Psoas muscle (tissue), 8 donors: ENCODE results near the gene SACS. TPM values are rescaled to one million over a fixed set of nuclear protein-coding genes. Genes with fewer than 3 reads are reported as not detected.
A peak's percentile ranks its signal among the peaks of the same experiment; 100 is the strongest.

Source experiments
- ATAC-seq, 4 donors: fragments of 200-7000 bp; cut with Tn5 transposase; one replicate each; pipeline ENCODE4 v1.9.1; 2020; ENCODE audit warnings: moderate library complexity in 3 of 4, mild to moderate bottlenecking in 2 of 4
- DNase-seq, 2 donors: peaks; one replicate each; pipeline ENCODE4 v3.0.0-alpha.2; 2020
- H3K27ac ChIP-seq: fragments of 200-600 bp; one replicate; pipeline ENCODE4 v1.8.0; 2022
- H3K27me3 ChIP-seq, 3 donors: fragments of 200-600 bp in 1 of 3; one replicate each; pipeline versions ENCODE4 v1.6.1 to v1.8.0; 2013 to 2022; ENCODE audit warnings: low read length in 2 of 3, mild to moderate bottlenecking in 2 of 3, moderate library complexity in 1 of 3; ENCODE audit not compliant: insufficient read depth in 3 of 3
- H3K36me3 ChIP-seq, 2 donors: fragments of 200-600 bp in 1 of 2; one replicate each; pipeline versions ENCODE4 v1.6.1 to v1.8.0; 2013 to 2022; ENCODE audit warnings: low read depth in 1 of 2, mild to moderate bottlenecking in 1 of 2, moderate library complexity in 1 of 2; ENCODE audit not compliant: insufficient read depth in 1 of 2
- H3K4me1 ChIP-seq: fragments of 200-600 bp; one replicate; pipeline ENCODE4 v1.8.0; 2022
- H3K4me3 ChIP-seq: fragments of 200-600 bp; one replicate; pipeline ENCODE4 v1.8.0; 2022; ENCODE audit warnings: mild to moderate bottlenecking
- H3K9me3 ChIP-seq: fragments of 200-600 bp; one replicate; pipeline ENCODE4 v1.8.0; 2022
- WGBS, 3 donors: extraction: QIAGEN DNeasy Blood & Tissue Kit; methylation state at CpG; one replicate each; pipeline versions ENCODE4 v1.1.6 to v1.1.7; 2013; 5-methylcytosine and 5-hydroxymethylcytosine counted together
- intact Hi-C, 2 donors: fragments of 100-400 bp; cut with DNase I; formaldehyde crosslinking; loops; one replicate each; pipeline versions ENCODE4 v1.11.0 to v1.14.2; 2022
- polyA plus RNA-seq, 3 donors: library from polyadenylated mRNA; stranded (reverse); fragments of 200-250 nt; gene quantifications; one replicate each; pipeline ENCODE4 v1.2.3, GENCODE V29; 2013
- total RNA-seq, 4 donors: library from RNA; stranded (reverse); fragmentation: NEBNext Ultra II Directional in 2 of 4; extraction: Animal tissue kit (Norgen Biotek cat#: 25700) in 2 of 4; gene quantifications; one replicate each; pipeline versions ENCODE4 v1.2.1 to v1.2.4, GENCODE V29; 2021 to 2023
- TF ChIP-seq, protein P1 (sequence below): fragments of 200-600 bp; IDR thresholded peaks from one replicate; pipeline ENCODE4 v1.8.0; 2022; ENCODE audit warnings: antibody characterized with exemption
- donor health status: healthy with polysubstance abuse.
- donor health status: DM: no; HTN: no; CAD: no; lungs with moderate emphysema.
- donor health status: Bipolar disorder and iron deficiency.
- donor health status: healthy.
- donor health status: DM: yes; HTN: yes; CAD: no.
- donor health status: DM: no; HTN: no; CAD: no.
- donor health status: DM: no; HTN: no; CAD: no.
- donor health status: DM: yes; HTN: yes; CAD: no.

Gene SACS
- total and polyA plus RNA-seq, 7 donors, result 6.3 to 56.1 (median 17.3) TPM

DNA sequence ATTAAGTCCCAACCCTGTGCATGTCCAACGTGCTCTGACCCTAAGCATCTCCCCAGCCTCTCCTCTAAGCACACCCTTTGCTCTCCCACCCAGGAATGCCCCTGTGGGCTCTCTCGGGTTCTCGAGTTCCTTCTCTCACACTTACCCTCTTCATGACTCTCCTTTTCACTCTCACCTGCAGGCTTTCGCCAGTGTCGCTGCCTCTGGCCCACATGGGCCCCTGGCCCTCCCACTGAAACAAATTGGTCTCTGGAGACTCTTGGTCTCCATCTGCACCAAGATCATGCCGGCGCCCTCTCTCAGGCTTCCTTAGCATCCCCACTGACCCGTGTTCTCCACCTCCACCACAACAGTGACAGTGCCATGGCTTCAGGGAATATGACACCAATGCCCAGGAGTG is 19.6 kb upstream of the SACS start:
- intact Hi-C loops, result no loop called here
- DNase-seq (no peak), ATAC-seq (no peak)
- no peak overlapping the region for H3K27ac ChIP-seq
- 70 to 81% (median 80%) methylated on average over 8 of the region's 8 CpGs for WGBS, 3 donors
- no peaks in the 10 kb centered on the region for H3K27me3 ChIP-seq
- H3K36me3 ChIP-seq, result no peaks in the 10 kb centered on the region
- H3K4me3 ChIP-seq, result no peak overlapping the region
- TF ChIP-seq, protein P1, sequence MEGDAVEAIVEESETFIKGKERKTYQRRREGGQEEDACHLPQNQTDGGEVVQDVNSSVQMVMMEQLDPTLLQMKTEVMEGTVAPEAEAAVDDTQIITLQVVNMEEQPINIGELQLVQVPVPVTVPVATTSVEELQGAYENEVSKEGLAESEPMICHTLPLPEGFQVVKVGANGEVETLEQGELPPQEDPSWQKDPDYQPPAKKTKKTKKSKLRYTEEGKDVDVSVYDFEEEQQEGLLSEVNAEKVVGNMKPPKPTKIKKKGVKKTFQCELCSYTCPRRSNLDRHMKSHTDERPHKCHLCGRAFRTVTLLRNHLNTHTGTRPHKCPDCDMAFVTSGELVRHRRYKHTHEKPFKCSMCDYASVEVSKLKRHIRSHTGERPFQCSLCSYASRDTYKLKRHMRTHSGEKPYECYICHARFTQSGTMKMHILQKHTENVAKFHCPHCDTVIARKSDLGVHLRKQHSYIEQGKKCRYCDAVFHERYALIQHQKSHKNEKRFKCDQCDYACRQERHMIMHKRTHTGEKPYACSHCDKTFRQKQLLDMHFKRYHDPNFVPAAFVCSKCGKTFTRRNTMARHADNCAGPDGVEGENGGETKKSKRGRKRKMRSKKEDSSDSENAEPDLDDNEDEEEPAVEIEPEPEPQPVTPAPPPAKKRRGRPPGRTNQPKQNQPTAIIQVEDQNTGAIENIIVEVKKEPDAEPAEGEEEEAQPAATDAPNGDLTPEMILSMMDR, result no peak
- H3K4me1 ChIP-seq, result peaks cover 40% of the 10 kb centered on the region
- H3K9me3 ChIP-seq, result no peaks in the 10 kb centered on the region

DNA sequence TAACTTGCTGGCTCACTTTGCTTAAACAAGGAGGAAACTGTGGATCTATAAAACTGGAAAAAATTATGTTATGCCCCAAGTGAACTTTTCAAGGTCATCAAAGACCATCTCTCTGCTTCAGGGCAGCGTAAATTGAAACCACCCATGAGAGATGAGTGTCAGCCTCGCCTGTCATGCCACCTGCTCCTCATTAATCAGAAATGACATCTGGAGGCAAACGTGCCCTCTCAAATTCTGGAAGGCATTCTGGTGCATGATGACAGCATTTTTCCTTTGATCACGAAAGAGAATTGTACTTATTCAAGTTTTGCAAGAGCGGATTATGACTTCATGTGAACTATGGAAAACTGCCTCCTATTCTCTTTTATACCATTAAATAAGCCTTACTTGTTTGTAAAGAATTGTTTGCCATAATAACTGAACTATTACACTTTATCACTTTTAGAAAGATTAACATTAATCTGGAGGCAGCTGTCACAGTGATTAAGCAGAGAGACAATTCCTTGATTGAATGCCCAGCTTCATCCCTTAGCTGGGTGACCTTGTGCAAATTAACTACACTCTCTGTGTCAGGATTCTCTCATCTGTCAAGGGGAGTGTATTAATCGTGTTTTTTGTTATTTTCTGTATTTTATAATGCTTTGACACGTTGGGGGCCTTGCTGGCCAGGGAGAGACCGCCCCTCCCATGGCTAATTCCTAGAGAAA is 17.0 kb upstream of the SACS start:
- ATAC-seq (peak; percentile 92 to 96 (median 94)), DNase-seq (peak; percentile 37 to 68)
- H3K4me1 ChIP-seq, result peaks cover 23% of the 10 kb centered on the region
- intact Hi-C loops, result no loop called here
- TF ChIP-seq, protein P1, result no peak
- peak overlapping the region; percentile 89 for H3K27ac ChIP-seq
- no peaks in the 10 kb centered on the region for H3K9me3 ChIP-seq
- no peaks in the 10 kb centered on the region for H3K36me3 ChIP-seq
- H3K27me3 ChIP-seq, result no peaks in the 10 kb centered on the region
- no peak overlapping the region for H3K4me3 ChIP-seq
- 21 to 24% (median 23%) methylated on average over 8 of the region's 8 CpGs for WGBS, 3 donors

DNA sequence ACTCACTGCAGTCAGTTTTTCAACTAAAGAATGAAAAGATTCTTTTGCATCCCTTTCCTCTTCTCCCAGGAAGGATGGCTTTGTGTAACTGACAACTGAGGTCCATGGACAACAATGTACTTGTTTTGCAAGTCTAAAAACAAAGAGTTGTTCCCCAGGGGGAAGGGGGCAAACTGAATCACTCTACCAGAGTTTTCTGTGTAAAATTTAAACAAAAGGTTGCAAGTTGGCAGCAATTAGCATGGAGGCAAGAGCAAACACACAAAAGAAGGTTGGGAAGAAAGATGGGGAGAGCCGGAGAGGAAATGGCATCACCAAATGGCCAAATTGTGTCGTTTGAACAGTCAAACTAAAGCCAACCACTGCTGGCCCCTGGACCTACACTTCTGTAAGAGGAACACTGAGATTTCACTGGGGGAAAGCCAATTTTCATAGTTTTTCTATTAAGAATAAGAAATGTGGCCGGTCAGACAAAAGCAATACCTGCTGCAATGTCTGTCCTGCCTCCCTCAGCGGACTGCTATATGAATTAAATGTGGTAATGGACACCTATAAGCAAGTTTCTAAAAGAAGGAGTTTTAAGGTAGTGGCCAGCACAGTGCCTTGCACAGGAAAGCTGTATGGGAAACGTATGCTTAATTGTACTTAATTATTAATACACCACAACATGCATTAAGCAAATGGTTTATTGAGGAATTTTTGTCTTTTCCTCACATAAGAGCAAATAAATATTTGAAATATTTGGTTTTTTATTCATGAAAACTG is 16.1 kb upstream of the SACS start:
- DNase-seq (no peak), ATAC-seq (peak; percentile 32 to 57 (median 48))
- intact Hi-C loops, result no loop called here
- TF ChIP-seq, protein P1, result no peak
- peak overlapping the region; percentile 89 for H3K27ac ChIP-seq
- H3K4me3 ChIP-seq, result no peak overlapping the region
- no peaks in the 10 kb centered on the region for H3K27me3 ChIP-seq
- WGBS, 3 donors, result 34 to 57% (median 40%) methylated on average over 5 of the region's 5 CpGs
- peaks cover 21% of the 10 kb centered on the region for H3K4me1 ChIP-seq
- no peaks in the 10 kb centered on the region for H3K9me3 ChIP-seq
- no peaks in the 10 kb centered on the region for H3K36me3 ChIP-seq

DNA sequence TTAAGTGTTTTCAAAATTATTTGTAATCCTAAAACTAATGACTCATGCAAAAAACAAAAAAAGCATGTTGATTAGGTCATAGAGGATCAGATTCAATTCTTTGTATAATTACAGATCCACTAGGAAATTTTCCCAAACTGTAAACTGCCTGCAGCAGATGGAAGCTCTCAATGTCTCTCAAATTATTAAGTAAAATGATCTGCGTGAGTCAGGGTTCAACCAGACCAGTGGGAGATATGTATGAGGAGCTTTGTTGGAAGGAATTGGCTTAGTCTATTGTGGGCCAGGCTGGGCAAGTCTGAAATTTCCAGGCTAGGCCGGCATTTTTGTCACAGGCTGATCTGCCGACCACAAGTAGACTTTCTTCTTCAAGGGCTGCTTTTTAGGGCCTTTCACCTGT is 14.4 kb upstream of the SACS start:
- no peaks in the 10 kb centered on the region for H3K36me3 ChIP-seq
- H3K27ac ChIP-seq, result peak overlapping the region; percentile 55
- no peaks in the 10 kb centered on the region for H3K27me3 ChIP-seq
- TF ChIP-seq, protein P1, result no peak
- no peak for DNase-seq
- peaks cover 21% of the 10 kb centered on the region for H3K4me1 ChIP-seq
- no peaks in the 10 kb centered on the region for H3K9me3 ChIP-seq
- intact Hi-C loops, result no loop called here
- 54 to 85% (median 56%) methylated on average over 3 of the region's 3 CpGs for WGBS, 3 donors
- no peak overlapping the region for H3K4me3 ChIP-seq
- ATAC-seq, result peak in 1 of 4 donors; percentile 24
